ENCODE results near the gene GNB3.
"Not testable (repeated sequence)": the region's sequence is repeated elsewhere in the genome, so short reads cannot be mapped to it uniquely, and the experiment has no call there.

Gene GNB3

GRCh38 chr12:6883683-6884082 is 43.0 kb downstream of the GNB3 start:
- H3K4me3 Mint-ChIP-seq, result no peak overlapping the region
- no peak overlapping the region for H3K27ac Mint-ChIP-seq
- no peak for DNase-seq (ENCODE audit: low spot score)
- H3K27me3 Mint-ChIP-seq (ENCODE audit: low read depth), result no peaks in the 10 kb centered on the region
- H3K36me3 Mint-ChIP-seq (ENCODE audit: low read depth), result peaks cover 18% of the 10 kb centered on the region
- no peaks in the 10 kb centered on the region for H3K9me3 Mint-ChIP-seq
- no peaks in the 10 kb centered on the region for H3K4me1 Mint-ChIP-seq (ENCODE audit: low read depth)

GRCh38 chr12:6884539-6884938 is 43.8 kb downstream of the GNB3 start:
- peaks cover 15% of the 10 kb centered on the region for H3K36me3 Mint-ChIP-seq (ENCODE audit: low read depth)
- no peaks in the 10 kb centered on the region for H3K9me3 Mint-ChIP-seq
- no peak overlapping the region for H3K4me3 Mint-ChIP-seq
- no peaks in the 10 kb centered on the region for H3K27me3 Mint-ChIP-seq (ENCODE audit: low read depth)
- no peak for DNase-seq (ENCODE audit: low spot score)
- no peaks in the 10 kb centered on the region for H3K4me1 Mint-ChIP-seq (ENCODE audit: low read depth)
- H3K27ac Mint-ChIP-seq, result no peak overlapping the region

- H3K4me1 Mint-ChIP-seq (ENCODE audit: low read depth); H3K27ac Mint-ChIP-seq; H3K27me3 Mint-ChIP-seq (ENCODE audit: low read depth); H3K9me3 Mint-ChIP-seq; DNase-seq (ENCODE audit: low spot score); H3K4me3 Mint-ChIP-seq: not testable (repeated sequence)
- H3K36me3 Mint-ChIP-seq (ENCODE audit: low read depth), result peaks cover 17% of the 10 kb centered on the region
These were observed 45.7 kb downstream of the GNB3 start for GRCh38 chr12:6886206-6886999.

GRCh38 chr12:6887460-6887859 is 46.7 kb downstream of the GNB3 start:
- peaks cover 14% of the 10 kb centered on the region for H3K36me3 Mint-ChIP-seq (ENCODE audit: low read depth)
- H3K4me1 Mint-ChIP-seq (ENCODE audit: low read depth), result peaks cover 12% of the 10 kb centered on the region
- H3K27me3 Mint-ChIP-seq (ENCODE audit: low read depth), result no peaks in the 10 kb centered on the region
- DNase-seq (ENCODE audit: low spot score), result no peak
- no peaks in the 10 kb centered on the region for H3K9me3 Mint-ChIP-seq
- H3K4me3 Mint-ChIP-seq, result no peak overlapping the region
- H3K27ac Mint-ChIP-seq, result no peak overlapping the region

GRCh38 chr12:6888360-6888759 is 47.6 kb downstream of the GNB3 start:
- no peak for DNase-seq (ENCODE audit: low spot score)
- H3K27me3 Mint-ChIP-seq (ENCODE audit: low read depth), result no peaks in the 10 kb centered on the region
- H3K9me3 Mint-ChIP-seq, result no peaks in the 10 kb centered on the region
- H3K27ac Mint-ChIP-seq, result no peak overlapping the region
- peaks cover 11% of the 10 kb centered on the region for H3K36me3 Mint-ChIP-seq (ENCODE audit: low read depth)
- H3K4me3 Mint-ChIP-seq, result no peak overlapping the region
- peaks cover 12% of the 10 kb centered on the region for H3K4me1 Mint-ChIP-seq (ENCODE audit: low read depth)

GRCh38 chr12:6888794-6889193 is 48.1 kb downstream of the GNB3 start:
- DNase-seq (ENCODE audit: low spot score); H3K27me3 Mint-ChIP-seq (ENCODE audit: low read depth); H3K27ac Mint-ChIP-seq; H3K9me3 Mint-ChIP-seq; H3K4me3 Mint-ChIP-seq: not testable (repeated sequence)
- H3K36me3 Mint-ChIP-seq (ENCODE audit: low read depth), result peaks cover 10% of the 10 kb centered on the region
- H3K4me1 Mint-ChIP-seq (ENCODE audit: low read depth), result peaks cover 12% of the 10 kb centered on the region

GRCh38 chr12:6889775-6890573 is 49.2 kb downstream of the GNB3 start:
- peaks cover 12% of the 10 kb centered on the region for H3K4me1 Mint-ChIP-seq (ENCODE audit: low read depth)
- peak overlapping the region; percentile 92 for H3K27ac Mint-ChIP-seq
- not testable (repeated sequence) for H3K36me3 Mint-ChIP-seq (ENCODE audit: low read depth); H3K9me3 Mint-ChIP-seq; H3K27me3 Mint-ChIP-seq (ENCODE audit: low read depth); DNase-seq (ENCODE audit: low spot score)
- peak overlapping the region; percentile 84 for H3K4me3 Mint-ChIP-seq

GRCh38 chr12:6890789-6891645 is 50.3 kb downstream of the GNB3 start:
- DNase-seq (ENCODE audit: low spot score), result peak; percentile 99
- Mint-ChIP-seq H3K4me3 (peak overlapping the region; percentile 84), H3K27ac (peak overlapping the region; percentile 92), H3K4me1 (ENCODE audit: low read depth) (peaks cover 12% of the 10 kb centered on the region), H3K27me3 (ENCODE audit: low read depth) (no peaks in the 10 kb centered on the region), H3K9me3 (no peaks in the 10 kb centered on the region), H3K36me3 (ENCODE audit: low read depth) (peaks cover 2% of the 10 kb centered on the region)

GRCh38 chr12:6891646-6892001 is 50.9 kb downstream of the GNB3 start:
- DNase-seq (ENCODE audit: low spot score), result no peak
- peak overlapping the region; percentile 88 for H3K27ac Mint-ChIP-seq
- no peaks in the 10 kb centered on the region for H3K9me3 Mint-ChIP-seq
- peak overlapping the region; percentile 84 for H3K4me3 Mint-ChIP-seq
- peaks cover 12% of the 10 kb centered on the region for H3K4me1 Mint-ChIP-seq (ENCODE audit: low read depth)
- no peaks in the 10 kb centered on the region for H3K27me3 Mint-ChIP-seq (ENCODE audit: low read depth)
- peaks cover 2% of the 10 kb centered on the region for H3K36me3 Mint-ChIP-seq (ENCODE audit: low read depth)

GRCh38 chr12:6892683-6893082 is 52.0 kb downstream of the GNB3 start:
- H3K36me3 Mint-ChIP-seq (ENCODE audit: low read depth); H3K9me3 Mint-ChIP-seq; H3K27me3 Mint-ChIP-seq (ENCODE audit: low read depth); DNase-seq (ENCODE audit: low spot score): not testable (repeated sequence)
- H3K27ac Mint-ChIP-seq, result peak overlapping the region; percentile 64
- peaks cover 12% of the 10 kb centered on the region for H3K4me1 Mint-ChIP-seq (ENCODE audit: low read depth)
- H3K4me3 Mint-ChIP-seq, result peak overlapping the region; percentile 21

GRCh38 chr12:6894321-6894720 is 53.6 kb downstream of the GNB3 start:
- no peak overlapping the region for H3K4me3 Mint-ChIP-seq
- peaks cover 2% of the 10 kb centered on the region for H3K36me3 Mint-ChIP-seq (ENCODE audit: low read depth)
- H3K4me1 Mint-ChIP-seq (ENCODE audit: low read depth), result peaks cover 12% of the 10 kb centered on the region
- H3K27ac Mint-ChIP-seq, result no peak overlapping the region
- H3K9me3 Mint-ChIP-seq, result no peaks in the 10 kb centered on the region
- H3K27me3 Mint-ChIP-seq (ENCODE audit: low read depth), result no peaks in the 10 kb centered on the region
- DNase-seq (ENCODE audit: low spot score), result no peak

All from T-helper 2 cell treated with Interferon-gamma antibody and Interleukin-4, amounts not matched to agents 5 μg/mL and 100 μg/mL, for 36 hours (primary cell).